Aorta (tissue), 5 donors: Measurements from ENCODE around the gene CRKL. TPM values are rescaled to one million over a fixed set of nuclear protein-coding genes. Genes with fewer than 3 reads are reported as not detected.
"Not testable (repeated sequence)": the region's sequence is repeated elsewhere in the genome, so short reads cannot be mapped to it uniquely, and the experiment has no call there.

Source experiments
- ATAC-seq: fragments of 200-7000 bp; cut with Tn5 transposase; one replicate; pipeline ENCODE4 v1.9.1; 2022; ENCODE audit warnings: moderate library complexity; ENCODE audit not compliant: low FRiP score
- DNase-seq, 2 donors: peaks; one replicate each; pipeline ENCODE4 v3.0.0-alpha.2; 2020
- H3K27ac ChIP-seq, 2 donors: one replicate each; pipeline ENCODE4 v1.5.1; 2013; ENCODE audit warnings: low read length in 2 of 2, mild to moderate bottlenecking in 2 of 2, moderate library complexity in 2 of 2, control low read depth in 1 of 2, inconsistent platforms in 1 of 2, low read depth in 1 of 2
- H3K27me3 ChIP-seq, 2 donors: one replicate each; pipeline ENCODE4 v1.6.1; 2013; ENCODE audit warnings: control low read depth in 1 of 2, low read length in 1 of 2, mild to moderate bottlenecking in 1 of 2, moderate library complexity in 1 of 2; ENCODE audit not compliant: insufficient read depth in 2 of 2, control insufficient read depth in 1 of 2
- H3K36me3 ChIP-seq, 2 donors: one replicate each; pipeline ENCODE4 v1.6.1; 2013; ENCODE audit warnings: control low read depth in 1 of 2, low read length in 1 of 2, mild to moderate bottlenecking in 1 of 2; ENCODE audit not compliant: insufficient read depth in 2 of 2, control insufficient read depth in 1 of 2
- H3K4me1 ChIP-seq, 2 donors: one replicate each; pipeline ENCODE4 v1.6.1; 2013; ENCODE audit warnings: low read length in 2 of 2, control low read depth in 1 of 2, mild to moderate bottlenecking in 1 of 2, moderate library complexity in 1 of 2; ENCODE audit not compliant: insufficient read depth in 2 of 2, control insufficient read depth in 1 of 2
- H3K4me3 ChIP-seq, 2 donors: one replicate each; pipeline ENCODE4 v1.5.1; 2013; ENCODE audit warnings: low read length in 2 of 2, control low read depth in 1 of 2, mild to moderate bottlenecking in 1 of 2
- H3K9me3 ChIP-seq: one replicate; pipeline ENCODE4 v1.6.1; 2013; ENCODE audit warnings: mild to moderate bottlenecking, low read length; ENCODE audit not compliant: control insufficient read depth
- WGBS, 2 donors: extraction: QIAGEN DNeasy Blood & Tissue Kit; methylation state at CpG; one replicate each; pipeline ENCODE4 v1.1.7; 2013; 5-methylcytosine and 5-hydroxymethylcytosine counted together
- intact Hi-C, 2 donors: fragments of 100-400 bp; cut with DNase I; formaldehyde crosslinking; loops; one replicate each; pipeline versions ENCODE4 v1.14.2 to v1.15.0; 2022
- polyA plus RNA-seq, 2 donors: library from polyadenylated mRNA; stranded (reverse); fragments of 200-250 nt; gene quantifications; one replicate each; pipeline ENCODE4 v1.2.3, GENCODE V29; 2013
- total RNA-seq, 2 donors: library from RNA; stranded (reverse); fragmentation: NEBNext Ultra II Directional; extraction: Animal tissue kit (Norgen Biotek cat#: 25700); gene quantifications; one replicate each; pipeline ENCODE4 v1.2.1, GENCODE V29; 2021
- donor health status: healthy with polysubstance abuse.
- donor health status: Bipolar disorder and iron deficiency.
- donor health status: DM: no; HTN: no; CAD: no.
- donor health status: DM: no; HTN: no; CAD: no.
- donor health status: DM: yes; HTN: yes; CAD: no.

CRKL gene
- total and polyA plus RNA-seq, 4 donors, result 9.5 to 45.9 (median 25.3) TPM

GRCh38 chr22:20905415-20906386 is 11.5 kb upstream of the CRKL start:
- intact Hi-C loops, result no loop called here
- no peaks in the 10 kb centered on the region for H3K9me3 ChIP-seq
- no peak overlapping the region for H3K27ac ChIP-seq
- ATAC-seq (no peak), DNase-seq (peak in 1 of 2 donors; percentile 1)
- no peak overlapping the region for H3K4me3 ChIP-seq
- H3K27me3 ChIP-seq, result no peaks in the 10 kb centered on the region
- H3K4me1 ChIP-seq, result no peaks in the 10 kb centered on the region
- no peaks in the 10 kb centered on the region for H3K36me3 ChIP-seq
- WGBS, 2 donors, result 61 to 63% methylated on average over 4 of the region's 4 CpGs

- no peaks in the 10 kb centered on the region for H3K27me3 ChIP-seq
- WGBS, 2 donors, result 74 to 76% methylated on average over 3 of the region's 3 CpGs
- intact Hi-C loops, result no loop called here
- H3K36me3 ChIP-seq, result no peaks in the 10 kb centered on the region
- no peak overlapping the region for H3K4me3 ChIP-seq
- no peaks in the 10 kb centered on the region for H3K4me1 ChIP-seq
- DNase-seq (no peak), ATAC-seq (no peak)
- no peaks in the 10 kb centered on the region for H3K9me3 ChIP-seq
- no peak overlapping the region for H3K27ac ChIP-seq
Observed at GRCh38 chr22:20906387-20906767, 10.8 kb upstream of the CRKL start.

GRCh38 chr22:20908717-20909116 is 8.5 kb upstream of the CRKL start:
- H3K36me3 ChIP-seq, H3K4me3 ChIP-seq, intact Hi-C loops, H3K27ac ChIP-seq, H3K4me1 ChIP-seq, ATAC-seq, H3K27me3 ChIP-seq, H3K9me3 ChIP-seq: not testable (repeated sequence)
- peak in 1 of 2 donors; percentile 27 for DNase-seq
- whole genome bisulfite sequencing, 2 donors, result 94 to 95% methylated on average over 5 of the region's 5 CpGs

- no peaks in the 10 kb centered on the region for H3K9me3 ChIP-seq
- H3K27ac ChIP-seq, result no peak overlapping the region
- no peaks in the 10 kb centered on the region for H3K27me3 ChIP-seq
- no peaks in the 10 kb centered on the region for H3K36me3 ChIP-seq
- ATAC-seq (no peak), DNase-seq (peak in 1 of 2 donors; percentile 9)
- intact Hi-C loops, result no loop called here
- 38 to 56% methylated on average over 6 of the region's 6 CpGs for WGBS, 2 donors
- H3K4me1 ChIP-seq, result no peaks in the 10 kb centered on the region
- H3K4me3 ChIP-seq, result no peak overlapping the region
Observed at GRCh38 chr22:20909543-20910303, 7.5 kb upstream of the CRKL start.

GRCh38 chr22:20912494-20912893 is 4.7 kb upstream of the CRKL start:
- Histone ChIP-seq H3K27me3 (no peaks in the 10 kb centered on the region), H3K27ac (no peak overlapping the region), H3K9me3 (no peaks in the 10 kb centered on the region), H3K36me3 (no peaks in the 10 kb centered on the region), H3K4me3 (no peak overlapping the region), H3K4me1 (no peaks in the 10 kb centered on the region)
- WGBS, 2 donors, result 92 to 94% methylated on average over 6 of the region's 6 CpGs
- ATAC-seq (no peak), DNase-seq (peak in 1 of 2 donors; percentile 17)
- intact Hi-C loops, result no loop called here

- ATAC-seq, result no peak
- 1% methylated on average over 19 of the region's 19 CpGs for WGBS, 2 donors
- no peaks in the 10 kb centered on the region for H3K36me3 ChIP-seq
Observed at GRCh38 chr22:20918663-20919218, 1.5 kb downstream of the CRKL start.

GRCh38 chr22:20919718-20920117 is 2.5 kb downstream of the CRKL start:
- Histone ChIP-seq H3K27me3 (no peaks in the 10 kb centered on the region), H3K4me3 (peak overlapping the region; percentile 19 to 87), H3K36me3 (no peaks in the 10 kb centered on the region), H3K27ac (no peak overlapping the region), H3K4me1 (peaks cover 0 to 3% of the 10 kb centered on the region in 2 donors), H3K9me3 (no peaks in the 10 kb centered on the region)
- DNase-seq, result no peak
- intact Hi-C loops, result no loop called here
- ATAC-seq, result no peak
- WGBS, 2 donors, result 12 to 16% methylated on average over 4 of the region's 4 CpGs

More at GRCh38 chr22:20918663-20919218, 1.5 kb downstream of the CRKL start:
- DNase-seq, result peak in 1 of 2 donors; percentile 40
- H3K27ac ChIP-seq, result no peak overlapping the region
- peaks cover 0 to 3% of the 10 kb centered on the region in 2 donors for H3K4me1 ChIP-seq
- intact Hi-C loops, result no loop called here
- H3K4me3 ChIP-seq, result peak overlapping the region; percentile 60 to 87
- H3K9me3 ChIP-seq, result no peaks in the 10 kb centered on the region
- no peaks in the 10 kb centered on the region for H3K27me3 ChIP-seq

GRCh38 chr22:20920881-20921203 is 3.6 kb downstream of the CRKL start:
- DNase-seq (no peak), ATAC-seq (no peak)
- H3K9me3 ChIP-seq, result no peaks in the 10 kb centered on the region
- no peak overlapping the region for H3K27ac ChIP-seq
- WGBS, 2 donors, result 64% methylated on average over 3 of the region's 3 CpGs
- H3K36me3 ChIP-seq, result no peaks in the 10 kb centered on the region
- intact Hi-C loops, result no loop called here
- H3K4me3 ChIP-seq, result peak overlapping the region in 1 of 2 donors; percentile 4
- no peaks in the 10 kb centered on the region for H3K27me3 ChIP-seq
- H3K4me1 ChIP-seq, result peaks cover 0 to 3% of the 10 kb centered on the region in 2 donors
